ENCODE data around the gene LAMA4.

DNA sequence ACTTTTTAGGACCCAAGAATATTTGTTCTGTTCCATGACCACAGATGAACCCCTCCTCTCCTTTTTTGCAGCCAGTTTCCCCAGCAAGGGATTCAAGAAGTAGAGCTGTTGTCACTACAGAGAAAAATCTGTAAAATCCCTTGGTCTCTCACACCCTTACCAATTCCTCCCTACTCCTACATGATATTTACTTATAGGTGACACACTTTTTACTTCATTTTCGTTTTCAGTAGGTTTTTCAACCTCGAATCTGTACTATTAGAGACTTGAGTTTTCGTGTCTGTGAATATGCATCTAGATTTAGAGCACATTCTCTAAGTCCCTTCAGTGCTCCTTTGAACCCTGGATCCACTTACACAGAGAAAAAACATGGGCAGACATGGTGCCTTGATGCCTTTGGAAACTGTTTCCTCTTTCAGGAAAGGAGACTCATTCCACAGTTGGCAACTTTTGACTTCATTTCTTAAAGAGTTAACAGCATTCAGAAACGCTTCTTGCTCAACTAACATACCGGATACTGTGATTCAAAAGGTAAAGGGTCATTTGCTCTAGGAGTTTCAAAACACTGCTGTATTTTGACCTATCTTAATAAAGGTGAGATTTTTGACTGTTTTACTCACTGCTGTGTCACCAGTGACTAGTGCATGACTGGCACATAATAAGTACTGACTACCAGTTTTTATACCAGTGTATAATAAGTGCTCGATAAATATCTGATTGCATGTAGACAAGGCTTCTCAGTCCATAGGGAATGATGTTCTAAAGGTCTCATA is 50.6 kb downstream of the LAMA4 start:
- TF ChIP-seq FOXP2 (optimal IDR thresholded peaks at IDR 0.05; ENCODE audit: control extremely low read depth, extremely low read length, insufficient read depth) = no peak
- no peak for TF ChIP-seq POLR2AphosphoS5 (IDR thresholded peaks at IDR 0.05; ENCODE audit: borderline replicate concordance, low read depth, low read length)

Data from SK-N-MC (cell line).